WTC11 (cell line): ENCODE measurements around the gene TAP2. TPM values are rescaled to one million over a fixed set of nuclear protein-coding genes. Genes with fewer than 3 reads are reported as not detected.

Experiments used
- ATAC-seq: fragments of 200-7000 bp; cut with Tn5 transposase; 2 replicates; pipeline ENCODE4 v1.10.0; 2021; ENCODE audit warnings: mild to moderate bottlenecking, moderate library complexity
- CTCF ChIA-PET: fragments of 300-600 bp; sonication (Branson Sonifier 250); formaldehyde crosslinking; loops from one replicate; lab custom pipeline; 2021; ENCODE audit warnings: antibody characterized with exemption; lab: Charles Lee
- POLR2A ChIA-PET: fragments of 350-600 bp; sonication (Branson Sonifier 250); formaldehyde crosslinking; loops from one replicate; lab custom pipeline; 2021; ENCODE audit warnings: antibody characterized with exemption; lab: Charles Lee
- DNase-seq: peaks from one replicate; pipeline ENCODE4 v3.0.0; 2021; ENCODE audit warnings: low spot score
- H3K27ac Mint-ChIP-seq: 2 replicates; pipeline ENCODE4 v1.8.0; 2021; ENCODE audit warnings: mixed read lengths
- H3K27me3 Mint-ChIP-seq: 2 replicates; pipeline ENCODE4 v1.8.0; 2021; ENCODE audit warnings: low read depth, mild to moderate bottlenecking, moderate library complexity, mixed read lengths
- H3K36me3 Mint-ChIP-seq: 2 replicates; pipeline ENCODE4 v1.8.0; 2021; ENCODE audit warnings: mixed read lengths
- H3K4me1 Mint-ChIP-seq: 2 replicates; pipeline ENCODE4 v1.8.0; 2022; ENCODE audit warnings: mixed read lengths
- H3K4me3 Mint-ChIP-seq: 2 replicates; pipeline ENCODE4 v1.8.0; 2021; ENCODE audit warnings: mild to moderate bottlenecking, moderate library complexity, mixed read lengths
- H3K9me3 Mint-ChIP-seq: 2 replicates; pipeline ENCODE4 v1.8.0; 2021; ENCODE audit warnings: mixed read lengths
- AFF4 ChIP-seq: sonication (generic); formaldehyde crosslinking; IDR thresholded peaks from 2 replicates; pipeline ENCODE4 v1.8.1; 2023; ENCODE audit warnings: mild to moderate bottlenecking, missing genetic modification reagents, borderline replicate concordance
- ATF2 ChIP-seq: sonication (generic); formaldehyde crosslinking; IDR thresholded peaks from 2 replicates; pipeline ENCODE4 v1.8.1; 2022; ENCODE audit warnings: low read depth, missing genetic modification reagents, borderline replicate concordance
- CBFB ChIP-seq: sonication (generic); formaldehyde crosslinking; IDR thresholded peaks from 2 replicates; pipeline ENCODE4 v1.8.1; 2022; ENCODE audit warnings: mild to moderate bottlenecking, low read depth, missing genetic modification reagents
- CREM ChIP-seq: sonication (generic); formaldehyde crosslinking; IDR thresholded peaks from 2 replicates; pipeline ENCODE4 v1.8.1; 2022; ENCODE audit warnings: mild to moderate bottlenecking, missing genetic modification reagents, moderate library complexity
- E2F1 ChIP-seq: sonication (generic); formaldehyde crosslinking; IDR thresholded peaks from 2 replicates; pipeline ENCODE4 v1.8.0; 2022; ENCODE audit warnings: mild to moderate bottlenecking, missing genetic modification reagents
- EMX1 ChIP-seq: fragments of 250-450 bp; sonication (Bioruptor Pico); IDR thresholded peaks from 2 replicates; pipeline ENCODE4 v1.8.0; 2021; ENCODE audit warnings: mild to moderate bottlenecking
- ETV6 ChIP-seq: sonication (generic); formaldehyde crosslinking; IDR thresholded peaks from 2 replicates; pipeline ENCODE4 v1.8.1; 2022; ENCODE audit warnings: mild to moderate bottlenecking, missing genetic modification reagents
- FOXJ3 ChIP-seq: sonication (generic); formaldehyde crosslinking; IDR thresholded peaks from 2 replicates; pipeline ENCODE4 v1.9.0; 2021; ENCODE audit warnings: missing genetic modification reagents, mild to moderate bottlenecking, borderline replicate concordance
- FOXK1 ChIP-seq: sonication (generic); formaldehyde crosslinking; IDR thresholded peaks from 2 replicates; pipeline ENCODE4 v1.8.0; 2022; ENCODE audit warnings: mild to moderate bottlenecking, moderate library complexity, missing genetic modification reagents
- FOXP1 ChIP-seq: sonication (generic); formaldehyde crosslinking; IDR thresholded peaks from 2 replicates; pipeline ENCODE4 v1.8.0; 2022; ENCODE audit warnings: missing genetic modification reagents, mild to moderate bottlenecking, moderate library complexity, borderline replicate concordance
- GABPB1 ChIP-seq: sonication (generic); formaldehyde crosslinking; IDR thresholded peaks from 2 replicates; pipeline ENCODE4 v1.8.1; 2023; ENCODE audit warnings: mild to moderate bottlenecking, missing genetic modification reagents
- GRHL2 ChIP-seq: fragments of 250-450 bp; sonication (Bioruptor Pico); IDR thresholded peaks from 2 replicates; pipeline ENCODE4 v1.8.0; 2022; ENCODE audit warnings: mild to moderate bottlenecking, moderate library complexity; ENCODE audit not compliant: insufficient replicate concordance, severe bottlenecking
- GTF2I ChIP-seq: fragments of 250-450 bp; sonication (Bioruptor Pico); conservative IDR thresholded peaks from 2 replicates; pipeline ENCODE4 v1.4.0; 2021; ENCODE audit warnings: mild to moderate bottlenecking
- HMGA2 ChIP-seq: fragments of 250-450 bp; sonication (Bioruptor Pico); IDR thresholded peaks from 2 replicates; pipeline ENCODE4 v1.4.0; 2021; ENCODE audit warnings: mild to moderate bottlenecking, moderate library complexity
- HMGXB4 ChIP-seq: sonication (generic); formaldehyde crosslinking; IDR thresholded peaks from 2 replicates; pipeline ENCODE4 v1.8.1; 2023; ENCODE audit warnings: mild to moderate bottlenecking, moderate library complexity, missing genetic modification reagents
- KAT7 ChIP-seq: sonication (generic); formaldehyde crosslinking; IDR thresholded peaks from 2 replicates; pipeline ENCODE4 v1.8.1; 2023; ENCODE audit warnings: missing genetic modification reagents, mild to moderate bottlenecking, borderline replicate concordance
- NR2C2 ChIP-seq: sonication (generic); formaldehyde crosslinking; IDR thresholded peaks from 2 replicates; pipeline ENCODE4 v1.8.0; 2022; ENCODE audit warnings: mild to moderate bottlenecking, missing genetic modification reagents
- NR3C1 ChIP-seq: sonication (generic); formaldehyde crosslinking; conservative IDR thresholded peaks from 2 replicates; pipeline ENCODE4 v1.8.1; 2023; ENCODE audit warnings: low read depth, mild to moderate bottlenecking, missing genetic modification reagents
- OVOL2 ChIP-seq: fragments of 250-450 bp; sonication (Bioruptor Pico); IDR thresholded peaks from 2 replicates; pipeline ENCODE4 v1.9.0; 2021; ENCODE audit warnings: mild to moderate bottlenecking, borderline replicate concordance
- SMAD4 ChIP-seq: sonication (generic); formaldehyde crosslinking; IDR thresholded peaks from 2 replicates; pipeline ENCODE4 v1.8.0; 2022; ENCODE audit warnings: mild to moderate bottlenecking, missing genetic modification reagents
- STAT6 ChIP-seq: sonication (generic); formaldehyde crosslinking; conservative IDR thresholded peaks from 2 replicates; pipeline ENCODE4 v1.8.1; 2023; ENCODE audit warnings: mild to moderate bottlenecking, low read depth, missing genetic modification reagents, moderate library complexity
- USF2 ChIP-seq: sonication (generic); formaldehyde crosslinking; IDR thresholded peaks from 2 replicates; pipeline ENCODE4 v1.8.1; 2023; ENCODE audit warnings: mild to moderate bottlenecking, missing genetic modification reagents, moderate library complexity
- ZNF219 ChIP-seq: sonication (generic); formaldehyde crosslinking; IDR thresholded peaks from 2 replicates; pipeline ENCODE4 v1.8.0; 2023; ENCODE audit warnings: missing genetic modification reagents, mild to moderate bottlenecking, borderline replicate concordance
- ZNF232 ChIP-seq: sonication (generic); formaldehyde crosslinking; IDR thresholded peaks from 2 replicates; pipeline ENCODE4 v1.8.0; 2022; ENCODE audit warnings: mild to moderate bottlenecking, missing genetic modification reagents
- ZNF317 ChIP-seq: sonication (generic); formaldehyde crosslinking; IDR thresholded peaks from 2 replicates; pipeline ENCODE4 v1.8.1; 2023; ENCODE audit warnings: low read depth, mild to moderate bottlenecking, moderate library complexity, missing genetic modification reagents, borderline replicate concordance
- total RNA-seq: library from RNA; stranded (reverse); gene quantifications from 3 replicates; pipeline ENCODE4 v1.2.3, GENCODE V29; 2021

Gene TAP2
- total RNA-seq, 1 experiment from 2014 or later = 23.0 TPM

- TF ChIP-seq STAT6 (CRISPR knock-in tag) (no peak), FOXP1 (CRISPR knock-in tag) (no peak; the same call in 1 of the 2 replicates), GTF2I (CRISPR knock-in tag) (no peak), HMGXB4 (CRISPR knock-in tag) (peak; percentile 96), USF2 (CRISPR knock-in tag) (no peak), SMAD4 (CRISPR knock-in tag) (no peak), FOXK1 (CRISPR knock-in tag) (no peak), E2F1 (no peak)
These were observed at the start of gene TAP2 (continued) for GRCh38 chr6:32838114-32838958.

- H3K4me3 Mint-ChIP-seq = no peak overlapping the region
- H3K4me1 Mint-ChIP-seq = no peaks in the 10 kb centered on the region
- ChIA-PET CTCF (interaction anchor here (0.6 to 1.0 kb wide), 2 partner anchors 97 to 104 kb away, joined by 3 to 4 read pairs; no protein-coding TSS in a partner anchor), POLR2A (no interaction called here)
- peaks cover 9% of the 10 kb centered on the region for H3K27me3 Mint-ChIP-seq
- no peaks in the 10 kb centered on the region for H3K36me3 Mint-ChIP-seq
- no peaks in the 10 kb centered on the region for H3K9me3 Mint-ChIP-seq
- DNase-seq = no peak
- H3K27ac Mint-ChIP-seq = no peak overlapping the region
- no peak for ATAC-seq
- TF ChIP-seq AFF4 (CRISPR knock-in tag) (no peak), GRHL2 (no peak), CBFB (CRISPR knock-in tag) (no peak), FOXJ3 (CRISPR knock-in tag) (no peak), ZNF317 (no peak), EMX1 (CRISPR knock-in tag) (no peak), NR2C2 (CRISPR knock-in tag) (no peak), HMGA2 (CRISPR knock-in tag) (no peak), ZNF232 (CRISPR knock-in tag) (no peak), KAT7 (no peak), ZNF219 (CRISPR knock-in tag) (no peak), GABPB1 (CRISPR knock-in tag) (no peak), ATF2 (CRISPR knock-in tag) (no peak), OVOL2 (CRISPR knock-in tag) (no peak), NR3C1 (CRISPR knock-in tag) (no peak), ETV6 (CRISPR knock-in tag) (no peak), CREM (CRISPR knock-in tag) (no peak)
These were observed 49.1 kb upstream of the TAP2 start for GRCh38 chr6:32887616-32888015.
